KOPT-K1 (cell line): ENCODE measurements around the gene IMMP2L.
"Not testable (repeated sequence)": the region's sequence is repeated elsewhere in the genome, so short reads cannot be mapped to it uniquely, and the experiment has no call there.

Source experiments
- H3K27ac ChIP-seq: fragments of 200-600 bp; sonication (generic); 2 replicates; pipeline ENCODE4 v1.5.1; 2016; ENCODE audit warnings: antibody characterized with exemption, mild to moderate bottlenecking, low read depth, low read length; ENCODE audit not compliant: poor library complexity, severe bottlenecking
- H3K36me3 ChIP-seq: fragments of 200-600 bp; sonication (generic); 2 replicates; pipeline ENCODE4 v1.5.1; 2017; ENCODE audit warnings: antibody characterized with exemption, mild to moderate bottlenecking, low read length, moderate library complexity; ENCODE audit not compliant: insufficient read depth
- H3K9me3 ChIP-seq: fragments of 200-600 bp; sonication (generic); 2 replicates; pipeline ENCODE4 v1.5.1; 2017; ENCODE audit warnings: antibody characterized with exemption, low read length, mild to moderate bottlenecking; ENCODE audit not compliant: insufficient read depth, poor library complexity, severe bottlenecking

IMMP2L gene

DNA sequence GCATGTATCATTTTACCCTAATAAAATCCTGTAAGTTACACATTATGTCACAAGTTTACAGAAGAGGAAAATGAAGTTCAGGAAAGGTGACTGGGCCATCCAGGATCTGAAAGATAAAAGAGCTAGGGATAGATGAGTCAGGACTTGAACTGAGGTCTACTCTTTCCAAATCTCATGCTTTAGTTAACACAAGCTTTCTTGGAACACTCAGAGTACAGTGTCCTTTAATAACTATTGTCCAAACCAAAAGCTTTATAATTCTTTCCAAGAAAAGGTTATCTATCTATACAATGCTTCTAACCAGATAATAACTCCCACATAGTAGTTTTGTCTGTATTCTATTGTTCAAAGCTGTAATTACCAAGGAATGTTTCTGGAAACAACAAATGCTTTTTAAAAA is 306.7 kb downstream of the IMMP2L start:
- no peak overlapping the region for H3K27ac ChIP-seq
- H3K9me3 ChIP-seq: no peaks in the 10 kb centered on the region
- no peaks in the 10 kb centered on the region for H3K36me3 ChIP-seq

- not testable (repeated sequence) for H3K9me3 ChIP-seq, H3K36me3 ChIP-seq, H3K27ac ChIP-seq
These were observed 310.9 kb downstream of the IMMP2L start for GRCh38 chr7:111251365-111251764.

DNA sequence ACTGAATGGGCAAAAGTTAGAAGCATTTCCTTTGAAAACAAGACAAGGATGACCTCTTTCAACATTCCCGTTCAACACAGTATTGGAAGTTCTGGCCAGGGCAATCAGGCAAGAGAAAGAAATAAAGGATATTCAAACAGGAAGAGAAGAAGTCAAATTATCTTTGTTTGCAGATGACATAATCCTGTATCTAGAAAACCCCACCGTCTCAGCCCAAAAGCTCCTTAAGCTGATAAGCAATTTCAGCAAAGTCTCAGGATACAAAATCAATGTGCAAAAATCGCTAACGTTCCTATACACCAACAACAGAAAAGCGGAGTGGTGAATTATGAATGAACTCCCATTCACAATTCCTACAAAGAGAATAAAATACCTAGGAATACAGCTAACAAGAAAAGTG is 312.5 kb downstream of the IMMP2L start:
- H3K9me3 ChIP-seq, H3K27ac ChIP-seq, H3K36me3 ChIP-seq: not testable (repeated sequence)

DNA sequence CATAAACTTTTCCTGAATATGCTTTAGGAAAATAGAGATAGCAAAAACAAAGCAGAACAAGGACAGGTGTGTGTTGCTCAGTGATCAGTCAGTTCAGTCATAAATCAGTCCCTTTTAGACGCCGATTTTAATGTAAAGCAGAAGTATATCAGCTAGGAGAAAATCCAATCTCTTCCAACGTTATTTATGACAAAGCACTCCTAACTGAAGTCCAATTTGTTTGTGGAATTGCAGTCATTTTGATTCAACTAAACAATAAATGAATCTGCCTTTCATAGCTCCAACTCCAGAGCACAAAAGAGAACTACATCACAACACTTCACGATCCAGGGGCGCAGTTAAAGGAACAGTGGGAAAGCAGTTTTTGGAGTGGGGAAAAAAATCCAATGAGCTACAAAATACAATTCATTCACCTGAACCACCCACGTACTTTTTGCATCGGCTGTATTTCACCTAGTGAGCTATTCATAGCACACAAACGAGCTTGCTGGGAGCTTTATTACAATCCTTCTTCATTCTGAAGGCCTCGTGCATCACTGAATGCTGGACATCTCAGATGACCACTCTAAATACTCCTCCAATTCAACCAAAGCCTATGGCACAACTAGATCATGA is 320.0 kb downstream of the IMMP2L start:
- H3K27ac ChIP-seq: no peak overlapping the region
- H3K36me3 ChIP-seq: no peaks in the 10 kb centered on the region
- H3K9me3 ChIP-seq: no peaks in the 10 kb centered on the region

GRCh38 chr7:111240371-111240770 is 321.9 kb downstream of the IMMP2L start:
- no peaks in the 10 kb centered on the region for H3K36me3 ChIP-seq
- H3K27ac ChIP-seq: no peak overlapping the region

GRCh38 chr7:111239437-111239836 is 322.9 kb downstream of the IMMP2L start:
- H3K9me3 ChIP-seq: no peaks in the 10 kb centered on the region
- H3K36me3 ChIP-seq: no peaks in the 10 kb centered on the region
- no peak overlapping the region for H3K27ac ChIP-seq

More at GRCh38 chr7:111240371-111240770, 321.9 kb downstream of the IMMP2L start:
- no peaks in the 10 kb centered on the region for H3K9me3 ChIP-seq

GRCh38 chr7:111238886-111239285 is 323.4 kb downstream of the IMMP2L start:
- no peak overlapping the region for H3K27ac ChIP-seq
- no peaks in the 10 kb centered on the region for H3K36me3 ChIP-seq
- no peaks in the 10 kb centered on the region for H3K9me3 ChIP-seq

DNA sequence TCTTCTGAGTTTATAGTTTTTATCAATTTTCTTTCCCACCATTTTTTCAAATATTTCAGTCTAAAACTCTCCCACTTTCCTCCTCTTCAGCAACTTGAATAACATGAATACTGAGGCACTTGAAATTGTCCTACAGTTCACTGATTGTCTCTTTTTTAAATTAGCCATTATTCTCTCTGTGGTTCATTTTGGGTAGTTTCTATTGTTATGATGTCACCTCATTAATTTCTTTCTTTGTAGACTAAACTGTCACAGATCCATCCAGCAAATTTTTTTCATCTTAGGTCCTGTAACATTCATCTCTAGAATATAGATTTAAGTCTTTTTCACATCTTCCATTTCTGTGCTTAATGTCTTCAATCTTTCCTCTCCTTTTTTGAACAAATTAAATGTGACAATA is 326.6 kb downstream of the IMMP2L start:
- no peak overlapping the region for H3K27ac ChIP-seq
- no peaks in the 10 kb centered on the region for H3K9me3 ChIP-seq
- no peaks in the 10 kb centered on the region for H3K36me3 ChIP-seq

DNA sequence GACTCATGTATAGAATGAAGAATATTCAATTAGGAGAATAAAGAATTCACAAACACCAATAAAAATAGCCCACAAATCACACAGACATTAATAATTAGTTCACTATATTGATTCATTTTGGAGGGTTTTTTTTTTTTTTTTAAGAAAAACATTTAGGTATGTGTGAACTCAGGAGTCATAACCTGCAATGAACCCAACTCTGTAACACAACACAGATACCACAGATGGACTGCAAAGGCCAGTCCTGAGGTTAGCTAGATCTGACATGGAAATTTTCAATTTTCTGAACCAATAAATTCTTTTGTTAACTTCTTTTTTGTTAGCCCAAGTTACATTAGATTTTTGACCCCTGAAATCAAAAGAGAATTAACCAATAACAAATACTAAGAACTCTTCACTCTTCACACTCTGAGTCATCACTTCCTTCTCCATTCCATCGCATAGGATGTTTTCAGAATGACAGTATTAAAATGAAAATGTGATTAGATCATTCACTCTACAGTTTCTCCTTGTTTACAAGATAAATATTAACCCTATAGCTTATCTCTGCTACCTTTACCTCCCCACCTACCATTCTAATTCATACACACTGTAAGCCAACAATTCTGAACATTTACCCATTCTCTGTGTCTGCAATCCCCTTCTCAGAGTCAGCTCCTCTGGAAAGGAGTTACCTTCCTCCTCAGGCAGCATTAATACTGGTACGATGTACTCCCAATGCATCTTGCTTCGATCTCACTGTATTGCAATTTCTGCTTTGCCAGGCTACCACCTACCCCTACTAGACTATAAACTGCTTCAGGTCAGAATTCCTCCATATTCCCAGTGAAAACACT is 329.8 kb downstream of the IMMP2L start:
- H3K27ac ChIP-seq: no peak overlapping the region
- no peaks in the 10 kb centered on the region for H3K9me3 ChIP-seq
- H3K36me3 ChIP-seq: no peaks in the 10 kb centered on the region

GRCh38 chr7:111229916-111230315 is 332.4 kb downstream of the IMMP2L start:
- H3K36me3 ChIP-seq: no peaks in the 10 kb centered on the region
- H3K27ac ChIP-seq: no peak overlapping the region
- H3K9me3 ChIP-seq: no peaks in the 10 kb centered on the region

DNA sequence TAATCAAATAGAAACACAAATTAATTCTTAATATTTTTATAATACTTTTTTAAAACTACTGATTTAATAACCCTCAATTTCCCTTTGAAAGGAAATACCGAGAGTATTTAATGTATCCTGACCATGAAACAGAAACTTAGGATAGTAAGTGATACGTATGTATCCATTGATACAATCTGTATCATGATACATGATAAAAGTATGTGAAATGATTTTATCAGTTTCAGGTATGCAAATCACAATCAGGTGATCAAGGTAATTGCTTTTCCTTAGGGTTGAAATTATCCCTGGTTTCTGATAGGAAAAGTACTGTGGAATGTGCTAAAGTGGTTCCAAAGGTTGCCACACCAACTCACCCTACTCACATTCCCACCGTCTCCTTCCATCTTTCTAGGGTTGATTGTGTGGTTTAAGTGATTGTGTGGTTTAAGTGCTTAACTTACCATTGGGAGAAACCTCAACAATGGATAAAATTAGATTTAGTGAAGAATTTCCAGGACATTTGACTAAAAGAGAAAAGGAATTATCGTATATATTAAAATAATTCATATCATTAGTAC is 333.0 kb downstream of the IMMP2L start:
- Histone ChIP-seq H3K27ac (no peak overlapping the region), H3K9me3 (no peaks in the 10 kb centered on the region), H3K36me3 (no peaks in the 10 kb centered on the region)

DNA sequence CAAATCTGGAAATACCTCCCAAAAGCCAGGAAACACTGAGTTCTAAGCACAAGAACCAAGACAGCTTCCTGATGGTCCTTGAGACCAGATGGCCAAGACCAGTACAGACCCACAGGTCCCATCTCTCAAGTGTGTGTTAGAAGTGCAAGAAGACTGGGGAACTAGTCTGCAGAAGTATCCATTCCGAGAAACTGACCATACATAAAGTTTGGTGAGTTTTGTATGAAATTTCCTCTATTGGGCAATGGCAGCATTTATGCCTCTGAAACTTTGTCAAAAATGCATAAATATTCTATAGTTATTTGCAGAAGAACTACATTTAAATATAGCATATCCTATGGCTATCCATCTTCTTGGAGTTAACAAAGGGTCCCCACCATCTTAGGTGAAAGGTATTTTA is 333.9 kb downstream of the IMMP2L start:
- Histone ChIP-seq H3K36me3 (no peaks in the 10 kb centered on the region), H3K27ac (no peak overlapping the region), H3K9me3 (no peaks in the 10 kb centered on the region)

DNA sequence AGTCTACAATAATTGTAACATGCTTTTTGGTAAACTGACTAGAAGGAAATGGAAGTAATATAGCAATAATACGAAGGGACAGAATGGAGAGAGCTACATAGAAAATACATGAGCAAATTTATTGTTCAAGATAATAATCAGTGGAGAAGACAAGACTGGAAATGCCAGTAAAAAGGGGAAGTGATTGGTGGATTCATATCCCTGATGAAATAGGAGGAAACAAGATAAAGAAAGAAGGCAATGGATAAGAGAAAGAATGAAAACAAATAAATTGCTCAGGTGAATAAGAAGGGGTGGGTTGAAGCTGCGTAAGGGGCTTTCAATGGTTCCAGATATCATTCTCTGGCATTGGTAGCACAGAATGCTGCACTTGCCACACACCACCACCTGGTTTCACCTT is 335.5 kb downstream of the IMMP2L start:
- Histone ChIP-seq H3K27ac (no peak overlapping the region), H3K36me3 (no peaks in the 10 kb centered on the region), H3K9me3 (no peaks in the 10 kb centered on the region)

DNA sequence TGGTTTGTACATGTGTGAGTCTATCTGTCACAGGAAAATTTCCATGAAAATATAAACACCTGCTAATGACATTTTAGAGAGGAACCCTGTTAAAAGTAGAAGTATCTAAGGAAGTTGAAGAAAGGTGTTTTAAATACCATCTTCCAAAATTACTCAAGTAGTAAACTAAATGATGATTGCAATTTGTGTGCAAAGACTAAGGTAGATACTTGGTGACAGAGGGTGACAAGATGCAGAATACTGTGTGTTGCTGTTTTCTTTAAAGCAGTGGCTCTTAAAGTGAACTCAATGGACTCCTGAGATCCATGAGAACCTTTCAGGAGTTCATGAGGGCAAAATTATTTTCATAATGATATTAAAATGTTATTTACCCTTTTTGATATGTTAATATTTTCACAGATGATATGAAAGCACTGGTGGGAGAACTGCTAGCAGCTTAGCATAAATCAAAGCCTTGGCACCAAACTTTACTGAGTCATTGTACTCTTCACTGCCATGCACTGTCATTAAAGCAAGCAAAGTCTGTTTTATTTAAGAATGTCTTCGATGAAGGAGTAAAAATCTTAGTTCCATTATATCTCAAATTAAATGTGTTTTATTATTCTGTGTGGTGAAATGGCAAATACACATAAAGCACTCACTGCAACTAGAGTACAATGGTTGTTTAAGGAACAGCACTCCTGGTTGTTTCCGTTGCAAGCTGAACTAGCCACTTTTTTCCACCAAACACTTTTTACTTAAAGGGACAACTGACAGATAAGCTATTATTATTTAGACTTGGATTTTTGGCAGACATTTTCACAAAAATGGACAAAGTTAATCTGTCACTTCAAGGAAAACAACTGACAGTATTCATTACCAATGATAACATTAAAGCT is 337.7 kb downstream of the IMMP2L start:
- H3K27ac ChIP-seq: no peak overlapping the region
- no peaks in the 10 kb centered on the region for H3K9me3 ChIP-seq
- no peaks in the 10 kb centered on the region for H3K36me3 ChIP-seq

DNA sequence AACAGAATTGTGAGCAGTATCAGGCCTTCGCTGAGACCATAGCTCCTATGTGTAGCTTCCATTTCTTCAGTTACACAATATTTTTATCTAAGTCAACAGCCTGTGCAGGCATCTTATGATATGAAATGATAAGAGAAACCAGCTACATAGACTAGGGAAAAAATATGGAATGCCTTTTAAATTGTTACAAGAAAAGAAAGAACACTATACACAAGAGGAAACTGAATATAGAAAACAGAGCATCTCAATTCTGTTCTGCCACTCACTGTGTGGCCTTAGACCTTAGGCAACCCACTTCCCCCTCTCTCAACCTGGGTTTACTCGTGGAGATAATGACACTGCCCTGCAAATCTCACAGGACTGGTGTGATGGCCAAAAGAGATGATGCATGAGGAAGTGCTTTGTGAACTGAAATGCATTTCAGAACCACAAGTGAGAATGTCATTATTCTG is 338.5 kb downstream of the IMMP2L start:
- no peaks in the 10 kb centered on the region for H3K9me3 ChIP-seq
- no peaks in the 10 kb centered on the region for H3K36me3 ChIP-seq
- no peak overlapping the region for H3K27ac ChIP-seq
